Activated CD4-positive, alpha-beta memory T cell treated with anti-CD3 and anti-CD28 coated beads for 36 hours (primary cell): ENCODE measurements around the gene PRSS35. TPM values are rescaled to one million over a fixed set of nuclear protein-coding genes. Genes with fewer than 3 reads are reported as not detected.
A peak's percentile ranks its signal among the peaks of the same experiment; 100 is the strongest.
"Not testable (repeated sequence)": the region's sequence is repeated elsewhere in the genome, so short reads cannot be mapped to it uniquely, and the experiment has no call there.

Experiments used
- CTCF ChIA-PET: fragments of 350-600 bp; sonication (Branson Sonifier 250); formaldehyde crosslinking; loops from one replicate; lab custom pipeline; 2021; ENCODE audit warnings: antibody characterized with exemption, inconsistent platforms; lab: Charles Lee
- POLR2A ChIA-PET: fragments of 350-600 bp; sonication (Branson Sonifier 250); formaldehyde crosslinking; loops from one replicate; lab custom pipeline; 2021; ENCODE audit warnings: antibody characterized with exemption; lab: Charles Lee
- DNase-seq: peaks from one replicate; pipeline ENCODE4 v3.0.0-alpha.2; 2020
- H3K27ac Mint-ChIP-seq: one replicate; pipeline ENCODE4 v1.8.0; 2021; ENCODE audit warnings: mixed read lengths
- H3K27me3 Mint-ChIP-seq: one replicate; pipeline ENCODE4 v1.8.0; 2021; ENCODE audit warnings: mixed read lengths
- H3K36me3 Mint-ChIP-seq: one replicate; pipeline ENCODE4 v1.8.0; 2021; ENCODE audit warnings: mixed read lengths
- H3K4me1 Mint-ChIP-seq: one replicate; pipeline ENCODE4 v1.8.0; 2021; ENCODE audit warnings: low read depth, mixed read lengths
- H3K4me3 Mint-ChIP-seq: one replicate; pipeline ENCODE4 v1.8.0; 2021; ENCODE audit warnings: mild to moderate bottlenecking, mixed read lengths
- H3K9me3 Mint-ChIP-seq: one replicate; pipeline ENCODE4 v1.8.0; 2021; ENCODE audit warnings: mixed read lengths
- intact Hi-C: fragments of 100-400 bp; cut with micrococcal nuclease; formaldehyde crosslinking; loops from one replicate; pipeline ENCODE4 v1.15.1; 2023
- total RNA-seq, 2 experiments: library from RNA; stranded (reverse); gene quantifications; one replicate each; pipeline ENCODE4 v1.2.3, GENCODE V29; 2021

PRSS35 gene
- total RNA-seq, 2 experiments from 2014 or later = not detected

- no peaks in the 10 kb centered on the region for H3K4me1 Mint-ChIP-seq
- DNase-seq = peak; percentile 56
- ChIA-PET CTCF (interaction anchor here (0.5 to 1.4 kb wide), 22 partner anchors 10 to 589 kb away, joined by 3 to 10 read pairs (median 4); partner anchors contain the start of genes DOP1A, PRSS35, RWDD2A and UBE3D), POLR2A (no interaction called here)
- H3K36me3 Mint-ChIP-seq = no peaks in the 10 kb centered on the region
- H3K4me3 Mint-ChIP-seq = no peak overlapping the region
- intact Hi-C loops = no loop called here
- H3K9me3 Mint-ChIP-seq = no peaks in the 10 kb centered on the region
- H3K27ac Mint-ChIP-seq = no peak overlapping the region
- H3K27me3 Mint-ChIP-seq = peaks cover 2% of the 10 kb centered on the region
These were observed 23.8 kb downstream of the PRSS35 start for GRCh38 chr6:83536034-83536646.

GRCh38 chr6:83536647-83537589 is 24.6 kb downstream of the PRSS35 start:
- no peak overlapping the region for H3K27ac Mint-ChIP-seq
- intact Hi-C loops = no loop called here
- CTCF ChIA-PET = interaction anchor here (0.5 to 1.4 kb wide), 22 partner anchors 10 to 590 kb away, joined by 3 to 10 read pairs (median 4); partner anchors contain the start of genes DOP1A, PRSS35, RWDD2A and UBE3D
- POLR2A ChIA-PET = no interaction called here
- peaks cover 2% of the 10 kb centered on the region for H3K27me3 Mint-ChIP-seq
- H3K4me3 Mint-ChIP-seq = no peak overlapping the region
- H3K36me3 Mint-ChIP-seq = no peaks in the 10 kb centered on the region
- H3K4me1 Mint-ChIP-seq = no peaks in the 10 kb centered on the region
- H3K9me3 Mint-ChIP-seq = no peaks in the 10 kb centered on the region
- DNase-seq = no peak

DNA sequence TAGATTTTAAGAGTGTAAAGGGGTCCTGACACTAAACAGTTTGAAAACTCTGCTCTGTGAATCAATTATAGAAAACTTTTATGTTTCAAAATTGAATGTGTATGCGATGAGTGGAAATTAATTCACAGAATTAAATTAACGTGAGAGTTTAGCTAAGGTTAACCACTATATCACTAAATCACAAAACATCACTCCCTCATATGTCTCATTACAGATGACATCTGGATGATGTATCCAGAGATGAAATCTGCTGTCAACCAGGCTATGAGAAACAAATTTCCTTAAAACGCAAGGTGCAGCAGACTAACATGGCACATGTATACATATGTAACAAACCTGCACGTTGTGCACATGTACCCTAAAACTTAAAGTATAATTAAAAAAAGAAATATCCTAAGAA is 27.3 kb downstream of the PRSS35 start:
- Mint-ChIP-seq H3K27me3 (peaks cover 3% of the 10 kb centered on the region), H3K9me3 (no peaks in the 10 kb centered on the region)
- intact Hi-C loops = no loop called here

DNA sequence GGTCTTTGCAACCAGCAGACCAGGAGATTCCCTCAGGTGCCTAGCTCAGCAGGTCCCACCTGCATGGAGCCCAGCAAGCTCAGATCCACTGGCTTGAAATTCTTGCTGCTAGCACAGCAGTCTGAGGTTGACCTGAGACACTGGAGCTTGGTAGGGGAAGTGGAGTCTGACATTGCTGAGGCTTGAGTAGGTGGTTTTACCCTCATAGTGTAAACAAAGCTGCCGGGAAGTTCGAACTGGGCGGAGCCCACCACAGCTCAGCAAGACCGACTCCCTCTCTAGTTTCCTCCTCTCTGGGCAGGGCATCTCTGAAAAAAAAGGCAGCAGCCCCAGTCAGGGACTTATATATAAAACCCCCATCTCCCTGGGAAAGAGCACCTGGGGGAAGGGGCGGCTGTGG is 34.3 kb downstream of the PRSS35 start:
- Mint-ChIP-seq H3K36me3 (no peaks in the 10 kb centered on the region), H3K27me3 (peaks cover 9% of the 10 kb centered on the region), H3K4me1 (no peaks in the 10 kb centered on the region), H3K9me3 (peaks cover 7% of the 10 kb centered on the region), H3K27ac (no peak overlapping the region), H3K4me3 (no peak overlapping the region)
- POLR2A ChIA-PET = no interaction called here
- intact Hi-C loops = no loop called here
- peak; percentile 11 for DNase-seq
- CTCF ChIA-PET = interaction anchor here (0.6 to 2.4 kb wide), 3 partner anchors 11 to 1243 kb away, joined by 4 to 8 read pairs (median 5); no protein-coding TSS in a partner anchor

More for the DNA sequence above, 27.3 kb downstream of the PRSS35 start:
- no peak overlapping the region for H3K27ac Mint-ChIP-seq
- H3K4me3 Mint-ChIP-seq = no peak overlapping the region
- ChIA-PET POLR2A (no interaction called here), CTCF (no interaction called here)
- H3K36me3 Mint-ChIP-seq = no peaks in the 10 kb centered on the region
- no peaks in the 10 kb centered on the region for H3K4me1 Mint-ChIP-seq
- DNase-seq = no peak

GRCh38 chr6:83550482-83550881 is 38.1 kb downstream of the PRSS35 start:
- H3K9me3 Mint-ChIP-seq, H3K4me3 Mint-ChIP-seq, DNase-seq, CTCF ChIA-PET, H3K36me3 Mint-ChIP-seq, intact Hi-C loops, POLR2A ChIA-PET, H3K27me3 Mint-ChIP-seq, H3K4me1 Mint-ChIP-seq, H3K27ac Mint-ChIP-seq: not testable (repeated sequence)

DNA sequence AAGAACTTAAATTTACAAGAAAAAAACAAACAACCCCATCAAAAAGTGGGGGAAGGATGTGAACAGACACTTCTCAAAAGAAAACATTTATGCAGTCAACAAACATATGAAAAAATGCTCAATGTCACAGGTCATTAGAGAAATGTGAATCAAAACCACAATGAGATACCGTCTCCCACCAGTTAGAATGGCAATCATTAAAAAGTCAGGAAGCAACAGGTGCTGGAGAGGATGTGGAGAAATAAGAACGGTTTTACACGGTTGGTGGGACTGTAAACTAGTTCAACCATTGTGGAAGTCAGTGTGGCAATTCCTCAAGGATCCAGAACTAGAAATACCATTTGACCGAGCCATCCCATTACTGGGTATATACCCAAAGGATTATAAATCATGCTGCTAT is 39.4 kb downstream of the PRSS35 start:
- not testable (repeated sequence) for H3K4me1 Mint-ChIP-seq, DNase-seq

DNA sequence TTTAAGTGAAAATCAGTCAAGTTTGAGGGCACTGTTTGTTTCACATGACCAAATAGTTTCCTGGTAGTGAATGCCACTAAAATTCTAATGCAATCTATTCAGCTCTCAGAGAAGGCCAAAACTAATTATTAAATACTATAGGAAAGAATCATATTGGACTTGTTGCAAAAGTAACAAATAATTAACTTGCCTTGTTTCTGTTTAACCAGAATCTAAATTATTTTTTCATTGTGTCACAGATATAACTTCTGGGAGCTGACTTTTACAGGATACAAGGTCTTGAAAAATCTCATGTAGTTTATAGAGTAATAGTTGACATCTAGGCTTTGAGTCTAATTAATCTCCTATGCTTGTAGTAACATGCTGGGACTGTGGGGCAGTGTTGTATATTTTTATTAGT is 44.5 kb downstream of the PRSS35 start:
- intact Hi-C loops = no loop called here
- H3K27ac Mint-ChIP-seq = no peak overlapping the region
- no peaks in the 10 kb centered on the region for H3K27me3 Mint-ChIP-seq
- H3K36me3 Mint-ChIP-seq = no peaks in the 10 kb centered on the region
- DNase-seq = no peak
- ChIA-PET CTCF (no interaction called here), POLR2A (no interaction called here)
- H3K9me3 Mint-ChIP-seq = no peaks in the 10 kb centered on the region
- H3K4me3 Mint-ChIP-seq = no peak overlapping the region
- H3K4me1 Mint-ChIP-seq = no peaks in the 10 kb centered on the region

More for the DNA sequence above, 39.4 kb downstream of the PRSS35 start:
- H3K4me3 Mint-ChIP-seq, H3K9me3 Mint-ChIP-seq, intact Hi-C loops, H3K27me3 Mint-ChIP-seq, H3K36me3 Mint-ChIP-seq, H3K27ac Mint-ChIP-seq, POLR2A ChIA-PET, CTCF ChIA-PET: not testable (repeated sequence)

- ChIA-PET CTCF (no interaction called here), POLR2A (no interaction called here)
- Mint-ChIP-seq H3K36me3 (no peaks in the 10 kb centered on the region), H3K4me1 (no peaks in the 10 kb centered on the region), H3K9me3 (peaks cover 5% of the 10 kb centered on the region), H3K27ac (no peak overlapping the region), H3K27me3 (peaks cover 2% of the 10 kb centered on the region), H3K4me3 (no peak overlapping the region)
- DNase-seq = no peak
- intact Hi-C loops = no loop called here
These were observed 46.6 kb downstream of the PRSS35 start for GRCh38 chr6:83558975-83559374.

DNA sequence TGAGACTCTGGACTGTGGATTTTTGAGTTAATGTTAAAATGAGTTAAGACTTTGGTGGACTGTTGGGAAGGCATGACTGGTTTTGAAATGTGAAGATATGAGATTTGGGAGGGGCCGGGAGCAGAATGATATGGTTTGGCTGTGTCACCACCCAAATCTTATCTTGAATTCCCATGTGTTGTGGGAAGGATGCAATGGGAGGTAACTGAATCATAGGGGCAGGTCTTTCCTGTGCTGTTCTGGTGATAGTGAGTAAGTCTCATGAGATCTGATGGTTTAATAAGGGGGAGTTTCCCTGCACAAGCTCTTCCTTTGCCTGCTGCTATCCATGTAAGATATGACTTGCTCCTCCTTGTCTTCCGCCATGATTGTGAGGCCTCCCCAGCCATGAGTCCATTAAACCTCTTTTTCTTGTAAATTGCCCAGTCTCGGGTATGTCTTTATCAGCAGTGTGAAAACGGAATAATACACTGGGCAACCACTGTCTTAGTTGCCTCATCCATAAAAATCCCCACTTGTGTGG is 59.4 kb downstream of the PRSS35 start:
- H3K27me3 Mint-ChIP-seq, H3K36me3 Mint-ChIP-seq, POLR2A ChIA-PET, H3K27ac Mint-ChIP-seq, H3K4me1 Mint-ChIP-seq, CTCF ChIA-PET, H3K4me3 Mint-ChIP-seq, H3K9me3 Mint-ChIP-seq, intact Hi-C loops, DNase-seq: not testable (repeated sequence)

- ChIA-PET CTCF (no interaction called here), POLR2A (no interaction called here)
- H3K9me3 Mint-ChIP-seq = no peaks in the 10 kb centered on the region
- H3K27ac Mint-ChIP-seq = no peak overlapping the region
- intact Hi-C loops = no loop called here
- H3K27me3 Mint-ChIP-seq = peaks cover 2% of the 10 kb centered on the region
- no peak for DNase-seq
- H3K4me3 Mint-ChIP-seq = no peak overlapping the region
- H3K36me3 Mint-ChIP-seq = no peaks in the 10 kb centered on the region
- H3K4me1 Mint-ChIP-seq = no peaks in the 10 kb centered on the region
These were observed 62.4 kb downstream of the PRSS35 start for GRCh38 chr6:83574783-83575182.
